ENCODE measurements around the gene GCGR. TPM values are rescaled to one million over a fixed set of nuclear protein-coding genes. Genes with fewer than 3 reads are reported as not detected.

The GCGR gene
- total and polyA plus RNA-seq, 2 donors (not counting 1 experiment from before 2014, with no cell fraction given) = not detected

DNA sequence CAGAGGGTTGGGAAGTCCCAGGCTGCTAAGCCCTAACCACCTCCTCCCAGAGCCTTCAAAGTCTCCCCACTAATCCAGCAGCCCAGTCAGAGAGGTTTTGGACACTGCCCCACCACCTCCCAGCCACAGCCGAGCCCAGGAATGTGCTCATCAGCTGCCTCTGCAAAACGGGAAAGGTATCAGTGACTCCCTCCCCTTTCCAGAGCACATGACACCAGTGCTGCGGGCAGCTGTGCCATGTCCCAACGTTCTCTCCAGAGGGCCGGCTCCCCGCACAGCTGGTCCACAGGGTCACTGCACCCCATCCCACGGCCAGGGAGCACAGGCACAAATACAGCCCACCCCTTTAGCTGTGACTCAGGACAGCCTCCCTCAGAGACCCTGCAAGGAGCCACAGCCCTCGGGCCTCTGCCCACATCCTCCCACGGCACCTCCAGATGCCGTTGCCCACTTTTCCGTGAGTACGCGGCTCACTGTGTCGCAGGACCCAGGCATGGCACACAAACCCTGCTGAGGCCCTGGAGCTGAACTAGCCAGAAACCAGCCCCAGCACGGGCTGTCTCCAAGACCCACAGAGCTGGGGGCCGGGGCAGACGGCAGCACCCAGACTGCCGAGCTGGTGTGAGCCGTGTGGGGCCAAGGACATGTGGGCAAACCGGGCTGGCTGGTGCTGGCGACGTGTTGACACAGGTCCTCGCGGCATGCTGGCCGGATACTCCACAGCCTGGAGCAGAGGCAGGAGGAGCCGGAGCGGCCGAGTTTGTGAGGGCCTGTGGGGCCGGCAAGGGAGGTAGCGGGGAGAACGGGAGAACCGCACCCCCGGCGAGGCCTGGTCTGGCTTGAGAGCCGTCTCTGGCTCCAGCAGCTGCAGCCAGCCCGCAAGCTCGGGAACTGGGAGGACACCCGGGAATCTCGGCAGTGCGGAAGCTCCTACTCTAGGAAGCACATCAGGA lies 37.2 kb downstream of the GCGR start:
- ATAC-seq (ENCODE audit: low read depth) = no peak
- ChIA-PET POLR2A (interaction anchor here (0.5 kb wide), 1 partner anchor 21 kb away, joined by 7 read pairs; no protein-coding TSS in a partner anchor), CTCF (no interaction called here)
- Mint-ChIP-seq H3K4me3 (no peak overlapping the region), H3K9me3 (ENCODE audit: insufficient read depth) (no peaks in the 10 kb centered on the region), H3K27me3 (no peaks in the 10 kb centered on the region), H3K4me1 (no peaks in the 10 kb centered on the region), H3K27ac (no peak overlapping the region)
- H3K4me1 ChIP-seq (ENCODE audit: control insufficient read depth in 2 of 2, insufficient read depth in 2 of 2, low read length in 2 of 2) = no peaks in the 10 kb centered on the region
- H3K9me3 ChIP-seq (ENCODE audit: control extremely low read depth in 1 of 3, control insufficient read depth in 2 of 3, insufficient read depth in 1 of 3, low read length in 2 of 3) = no peaks in the 10 kb centered on the region
- no peaks in the 10 kb centered on the region for H3K79me2 ChIP-seq (ENCODE audit: control insufficient read depth, insufficient read depth, low read length)
- no peak overlapping the region for H3K9ac ChIP-seq (ENCODE audit: low read length)
- peaks cover 3 to 35% of the 10 kb centered on the region in 2 experiments for H3K36me3 ChIP-seq (replicated peaks in 1 of 2; ENCODE audit: control extremely low read depth in 1 of 2, control insufficient read depth in 1 of 2, extremely low read depth in 1 of 2, insufficient read depth in 2 of 2, low read length in 1 of 2)
- H3K4me2 ChIP-seq (replicated peaks; ENCODE audit: low read depth, low read length, poor library complexity, severe bottlenecking) = no peak overlapping the region
- DNase-seq = no peak
- H3K27me3 ChIP-seq (replicated peaks in 1 of 4; ENCODE audit: control extremely low read depth in 1 of 4, control insufficient read depth in 3 of 4, insufficient read depth in 4 of 4, low read length in 3 of 4) = no peaks in the 10 kb centered on the region
- TF ChIP-seq EZH2 (IDR thresholded peaks at IDR 0.05; ENCODE audit: borderline replicate concordance, insufficient read depth, low read depth, low read length, poor library complexity, severe bottlenecking) = no peak
- TF ChIP-seq, protein P1, sequence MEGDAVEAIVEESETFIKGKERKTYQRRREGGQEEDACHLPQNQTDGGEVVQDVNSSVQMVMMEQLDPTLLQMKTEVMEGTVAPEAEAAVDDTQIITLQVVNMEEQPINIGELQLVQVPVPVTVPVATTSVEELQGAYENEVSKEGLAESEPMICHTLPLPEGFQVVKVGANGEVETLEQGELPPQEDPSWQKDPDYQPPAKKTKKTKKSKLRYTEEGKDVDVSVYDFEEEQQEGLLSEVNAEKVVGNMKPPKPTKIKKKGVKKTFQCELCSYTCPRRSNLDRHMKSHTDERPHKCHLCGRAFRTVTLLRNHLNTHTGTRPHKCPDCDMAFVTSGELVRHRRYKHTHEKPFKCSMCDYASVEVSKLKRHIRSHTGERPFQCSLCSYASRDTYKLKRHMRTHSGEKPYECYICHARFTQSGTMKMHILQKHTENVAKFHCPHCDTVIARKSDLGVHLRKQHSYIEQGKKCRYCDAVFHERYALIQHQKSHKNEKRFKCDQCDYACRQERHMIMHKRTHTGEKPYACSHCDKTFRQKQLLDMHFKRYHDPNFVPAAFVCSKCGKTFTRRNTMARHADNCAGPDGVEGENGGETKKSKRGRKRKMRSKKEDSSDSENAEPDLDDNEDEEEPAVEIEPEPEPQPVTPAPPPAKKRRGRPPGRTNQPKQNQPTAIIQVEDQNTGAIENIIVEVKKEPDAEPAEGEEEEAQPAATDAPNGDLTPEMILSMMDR (IDR thresholded peaks at IDR 0.05) = no peak
- no peak overlapping the region for H3K4me3 ChIP-seq (ENCODE audit: control extremely low read depth in 1 of 5, extremely low read depth in 1 of 5, insufficient read depth in 1 of 5, low read depth in 2 of 5, low read length in 4 of 5)
- no peaks in the 10 kb centered on the region for H4K20me1 ChIP-seq (ENCODE audit: control insufficient read depth, insufficient read depth, low read length, poor library complexity, severe bottlenecking)
- WGBS (ENCODE audit: insufficient coverage) = 89% methylated on average over 40 of the region's 40 CpGs
- intact Hi-C loops (cut with micrococcal nuclease) = no loop called here
- no peak overlapping the region for H3K27ac ChIP-seq (ENCODE audit: low read length in 2 of 2)
- no peak overlapping the region for H2AFZ ChIP-seq (ENCODE audit: insufficient read depth, low read depth, low read length, poor library complexity, severe bottlenecking)

DNA sequence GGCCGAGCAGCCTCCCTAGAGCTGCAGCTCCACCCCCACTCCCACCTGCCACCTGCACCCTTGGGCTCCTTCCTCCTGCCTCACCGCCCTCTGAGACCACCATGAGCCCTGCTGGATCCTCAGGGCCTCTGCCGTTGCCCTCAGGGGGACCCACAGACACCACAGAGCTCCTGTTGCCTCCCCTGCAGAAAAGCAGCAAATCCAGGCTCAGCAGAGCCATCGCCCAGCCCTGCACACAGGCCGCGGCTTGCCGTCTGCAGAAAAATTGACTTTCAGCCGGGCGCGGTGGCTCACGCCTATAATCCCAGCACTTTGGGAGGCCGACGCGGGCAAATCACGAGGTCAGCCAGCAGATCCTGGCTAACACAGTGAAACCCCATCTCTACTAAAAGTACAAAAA lies 37.9 kb downstream of the GCGR start:
- H3K9ac ChIP-seq (ENCODE audit: low read length) = no peak overlapping the region
- no peak for DNase-seq
- H2AFZ ChIP-seq (ENCODE audit: insufficient read depth, low read depth, low read length, poor library complexity, severe bottlenecking) = no peak overlapping the region
- H3K9me3 Mint-ChIP-seq (ENCODE audit: insufficient read depth) = no peaks in the 10 kb centered on the region
- ChIA-PET CTCF (interaction anchor here (1.4 kb wide), 1 partner anchor 13 kb away, joined by 3 read pairs; no protein-coding TSS in a partner anchor), POLR2A (interaction anchor here (0.5 kb wide), 1 partner anchor 20 kb away, joined by 7 read pairs; no protein-coding TSS in a partner anchor)
- H3K4me1 Mint-ChIP-seq = no peaks in the 10 kb centered on the region
- H3K4me3 Mint-ChIP-seq = no peak overlapping the region
- WGBS (ENCODE audit: insufficient coverage) = 95% methylated on average over 15 of the region's 15 CpGs
- H3K4me1 ChIP-seq (ENCODE audit: control insufficient read depth in 2 of 2, insufficient read depth in 2 of 2, low read length in 2 of 2) = no peaks in the 10 kb centered on the region
- no peaks in the 10 kb centered on the region for H3K27me3 ChIP-seq (replicated peaks in 1 of 4; ENCODE audit: control extremely low read depth in 1 of 4, control insufficient read depth in 3 of 4, insufficient read depth in 4 of 4, low read length in 3 of 4)
- no peak overlapping the region for H3K27ac Mint-ChIP-seq
- H3K27ac ChIP-seq (ENCODE audit: low read length in 2 of 2) = no peak overlapping the region
- H3K36me3 ChIP-seq (replicated peaks in 1 of 2; ENCODE audit: control extremely low read depth in 1 of 2, control insufficient read depth in 1 of 2, extremely low read depth in 1 of 2, insufficient read depth in 2 of 2, low read length in 1 of 2) = peaks cover 3 to 42% of the 10 kb centered on the region in 2 experiments
- no peaks in the 10 kb centered on the region for H3K9me3 ChIP-seq (ENCODE audit: control extremely low read depth in 1 of 3, control insufficient read depth in 2 of 3, insufficient read depth in 1 of 3, low read length in 2 of 3)
- intact Hi-C loops (cut with micrococcal nuclease) = no loop called here
- ATAC-seq (ENCODE audit: low read depth) = no peak
- H3K79me2 ChIP-seq (ENCODE audit: control insufficient read depth, insufficient read depth, low read length) = no peaks in the 10 kb centered on the region
- no peaks in the 10 kb centered on the region for H4K20me1 ChIP-seq (ENCODE audit: control insufficient read depth, insufficient read depth, low read length, poor library complexity, severe bottlenecking)
- no peak for TF ChIP-seq EZH2 (IDR thresholded peaks at IDR 0.05; ENCODE audit: borderline replicate concordance, insufficient read depth, low read depth, low read length, poor library complexity, severe bottlenecking)
- TF ChIP-seq, protein P1 (IDR thresholded peaks at IDR 0.05) = no peak
- no peak overlapping the region for H3K4me2 ChIP-seq (replicated peaks; ENCODE audit: low read depth, low read length, poor library complexity, severe bottlenecking)
- no peak overlapping the region for H3K4me3 ChIP-seq (ENCODE audit: control extremely low read depth in 1 of 5, extremely low read depth in 1 of 5, insufficient read depth in 1 of 5, low read depth in 2 of 5, low read length in 4 of 5)
- H3K27me3 Mint-ChIP-seq = no peaks in the 10 kb centered on the region

Measured in B cell (primary cell).